Upper lobe of right lung (tissue), 1 donor: Measurements from ENCODE around the gene PTPN12. TPM values are rescaled to one million over a fixed set of nuclear protein-coding genes. Genes with fewer than 3 reads are reported as not detected.

Experiments used
- ATAC-seq: fragments of 200-7000 bp; cut with Tn5 transposase; one replicate; pipeline ENCODE4 v1.9.1; 2020; ENCODE audit warnings: mild to moderate bottlenecking, moderate library complexity
- DNase-seq: peaks from one replicate; pipeline ENCODE4 v3.0.0-alpha.2; 2020
- H3K27ac ChIP-seq: fragments of 200-600 bp; one replicate; pipeline ENCODE4 v1.8.0; 2022
- H3K27me3 ChIP-seq: fragments of 200-600 bp; one replicate; pipeline ENCODE4 v1.8.0; 2022; ENCODE audit warnings: mild to moderate bottlenecking
- H3K36me3 ChIP-seq: fragments of 200-600 bp; one replicate; pipeline ENCODE4 v1.8.0; 2022
- H3K4me1 ChIP-seq: fragments of 200-600 bp; one replicate; pipeline ENCODE4 v1.8.0; 2022
- H3K4me3 ChIP-seq: fragments of 200-600 bp; one replicate; pipeline ENCODE4 v1.8.0; 2022; ENCODE audit warnings: mild to moderate bottlenecking
- H3K9me3 ChIP-seq: fragments of 200-600 bp; one replicate; pipeline ENCODE4 v1.8.0; 2022
- intact Hi-C: fragments of 100-400 bp; cut with DNase I; formaldehyde crosslinking; loops from one replicate; pipeline ENCODE4 v1.11.0; 2022
- total RNA-seq: library from RNA; stranded (reverse); fragmentation: NEBNext Ultra II Directional; extraction: Animal tissue kit (Norgen Biotek cat#: 25700); gene quantifications from one replicate; pipeline ENCODE4 v1.2.1, GENCODE V29; 2021
- TF ChIP-seq, protein P1 (sequence below): fragments of 200-600 bp; IDR thresholded peaks from one replicate; pipeline ENCODE4 v1.8.0; 2022; ENCODE audit warnings: antibody characterized with exemption
- donor health status: DM: no; HTN: yes; CAD: no; lungs with severe emphysema.

The PTPN12 gene
- total RNA-seq, 1 donor from 2014 or later = 149 TPM

- TF ChIP-seq, protein P1, sequence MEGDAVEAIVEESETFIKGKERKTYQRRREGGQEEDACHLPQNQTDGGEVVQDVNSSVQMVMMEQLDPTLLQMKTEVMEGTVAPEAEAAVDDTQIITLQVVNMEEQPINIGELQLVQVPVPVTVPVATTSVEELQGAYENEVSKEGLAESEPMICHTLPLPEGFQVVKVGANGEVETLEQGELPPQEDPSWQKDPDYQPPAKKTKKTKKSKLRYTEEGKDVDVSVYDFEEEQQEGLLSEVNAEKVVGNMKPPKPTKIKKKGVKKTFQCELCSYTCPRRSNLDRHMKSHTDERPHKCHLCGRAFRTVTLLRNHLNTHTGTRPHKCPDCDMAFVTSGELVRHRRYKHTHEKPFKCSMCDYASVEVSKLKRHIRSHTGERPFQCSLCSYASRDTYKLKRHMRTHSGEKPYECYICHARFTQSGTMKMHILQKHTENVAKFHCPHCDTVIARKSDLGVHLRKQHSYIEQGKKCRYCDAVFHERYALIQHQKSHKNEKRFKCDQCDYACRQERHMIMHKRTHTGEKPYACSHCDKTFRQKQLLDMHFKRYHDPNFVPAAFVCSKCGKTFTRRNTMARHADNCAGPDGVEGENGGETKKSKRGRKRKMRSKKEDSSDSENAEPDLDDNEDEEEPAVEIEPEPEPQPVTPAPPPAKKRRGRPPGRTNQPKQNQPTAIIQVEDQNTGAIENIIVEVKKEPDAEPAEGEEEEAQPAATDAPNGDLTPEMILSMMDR = no peak
- DNase-seq (peak; percentile 73), ATAC-seq (peak; percentile 85)
Observed at GRCh38 chr7:77674878-77675277, 137.8 kb downstream of the PTPN12 start.

GRCh38 chr7:77679608-77680007 lies 142.5 kb downstream of the PTPN12 start:
- no peaks in the 10 kb centered on the region for H3K9me3 ChIP-seq
- intact Hi-C loops = no loop called here
- H3K27ac ChIP-seq = peak overlapping the region; percentile 7
- ATAC-seq (peak; percentile 19), DNase-seq (no peak)
- no peak overlapping the region for H3K4me3 ChIP-seq
- no peaks in the 10 kb centered on the region for H3K27me3 ChIP-seq
- H3K36me3 ChIP-seq = peaks cover 12% of the 10 kb centered on the region
- TF ChIP-seq, protein P1 = no peak
- H3K4me1 ChIP-seq = peaks cover 7% of the 10 kb centered on the region

More at GRCh38 chr7:77674878-77675277, 137.8 kb downstream of the PTPN12 start:
- no peaks in the 10 kb centered on the region for H3K9me3 ChIP-seq
- no peak overlapping the region for H3K27ac ChIP-seq
- H3K27me3 ChIP-seq = no peaks in the 10 kb centered on the region
- H3K4me1 ChIP-seq = no peaks in the 10 kb centered on the region
- no peak overlapping the region for H3K4me3 ChIP-seq
- intact Hi-C loops = no loop called here
- H3K36me3 ChIP-seq = no peaks in the 10 kb centered on the region

DNA sequence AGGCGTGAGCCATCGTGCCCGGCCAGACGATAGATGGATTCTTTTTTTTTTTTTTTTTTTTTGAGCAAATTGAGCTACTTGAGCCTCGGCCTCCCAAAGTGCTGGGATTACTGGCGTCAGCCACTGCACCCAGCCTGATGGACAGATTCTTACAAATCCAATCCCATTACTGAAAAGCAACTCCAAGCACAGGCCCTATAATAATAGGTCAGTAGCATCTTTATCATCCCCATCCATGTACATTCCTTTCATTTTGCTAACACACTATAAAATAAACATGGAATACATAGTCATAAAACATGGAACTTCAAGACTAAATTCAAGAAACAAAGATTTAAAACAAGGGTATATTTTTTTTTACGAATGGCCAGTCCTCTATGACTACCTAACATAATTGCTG lies 143.2 kb downstream of the PTPN12 start:
- no peak for DNase-seq
- Histone ChIP-seq H3K27ac (no peak overlapping the region), H3K36me3 (peaks cover 12% of the 10 kb centered on the region), H3K27me3 (no peaks in the 10 kb centered on the region), H3K9me3 (no peaks in the 10 kb centered on the region), H3K4me1 (peaks cover 12% of the 10 kb centered on the region), H3K4me3 (no peak overlapping the region)
- intact Hi-C loops = no loop called here
- TF ChIP-seq, protein P1 = no peak
- no peak for ATAC-seq

DNA sequence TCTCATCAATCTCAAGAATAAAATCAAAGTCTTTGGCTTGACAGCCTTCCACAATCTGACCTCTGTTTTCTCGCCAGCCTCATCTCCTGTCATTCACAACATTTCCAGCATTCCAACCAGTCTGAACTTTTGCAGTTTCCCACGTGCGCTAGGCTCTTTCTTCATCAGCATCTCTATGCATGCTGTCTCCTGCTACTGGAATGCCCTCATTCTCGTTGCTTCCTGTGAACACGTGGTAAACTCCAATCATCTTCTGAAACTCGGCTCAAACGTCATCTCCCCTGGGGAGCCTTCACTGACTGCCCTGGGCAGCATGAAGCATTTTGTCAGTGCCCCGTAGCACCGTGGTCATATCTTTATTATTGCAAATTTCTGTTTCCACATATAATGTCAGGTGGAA lies 146.9 kb downstream of the PTPN12 start:
- no peaks in the 10 kb centered on the region for H3K27me3 ChIP-seq
- peak overlapping the region; percentile 44 for H3K27ac ChIP-seq
- intact Hi-C loops = no loop called here
- no peak overlapping the region for H3K4me3 ChIP-seq
- no peaks in the 10 kb centered on the region for H3K9me3 ChIP-seq
- H3K36me3 ChIP-seq = peaks cover 12% of the 10 kb centered on the region
- H3K4me1 ChIP-seq = peaks cover 17% of the 10 kb centered on the region
- TF ChIP-seq, protein P1 = no peak
- ATAC-seq (peak; percentile 50), DNase-seq (no peak)

GRCh38 chr7:77685233-77685632 lies 148.1 kb downstream of the PTPN12 start:
- no peaks in the 10 kb centered on the region for H3K27me3 ChIP-seq
- peaks cover 12% of the 10 kb centered on the region for H3K36me3 ChIP-seq
- peak overlapping the region; percentile 44 for H3K27ac ChIP-seq
- intact Hi-C loops = no loop called here
- peaks cover 17% of the 10 kb centered on the region for H3K4me1 ChIP-seq
- no peak overlapping the region for H3K4me3 ChIP-seq
- H3K9me3 ChIP-seq = no peaks in the 10 kb centered on the region
- TF ChIP-seq, protein P1 = no peak
- ATAC-seq (peak; percentile 94), DNase-seq (no peak)

- Histone ChIP-seq H3K27me3 (no peaks in the 10 kb centered on the region), H3K27ac (peak overlapping the region; percentile 49), H3K4me1 (peaks cover 17% of the 10 kb centered on the region), H3K4me3 (no peak overlapping the region), H3K36me3 (peaks cover 12% of the 10 kb centered on the region), H3K9me3 (no peaks in the 10 kb centered on the region)
- DNase-seq (no peak), ATAC-seq (no peak)
- intact Hi-C loops = no loop called here
- TF ChIP-seq, protein P1 = no peak
Observed at GRCh38 chr7:77687100-77687746, 150.1 kb downstream of the PTPN12 start.
